Activated CD4-positive, alpha-beta T cell treated with anti-CD3 and anti-CD28 coated beads for 4 hours (primary cell): ENCODE results near the gene GDPD2.
A peak's percentile ranks its signal among the peaks of the same experiment; 100 is the strongest.

Experiments
- DNase-seq, 2 donors: peaks; one replicate each; pipeline ENCODE4 v3.0.0-alpha.2; 2020

The GDPD2 gene

GRCh38 chrX:70437921-70438665 lies 15.0 kb downstream of the GDPD2 start:
- DNase-seq = no peak

- DNase-seq = no peak
These were observed 15.9 kb downstream of the GDPD2 start for GRCh38 chrX:70439016-70439415.

- DNase-seq = no peak
These were observed 19.1 kb downstream of the GDPD2 start for GRCh38 chrX:70442224-70442623.

- no peak for DNase-seq
These were observed 21.3 kb downstream of the GDPD2 start, which contains the start of gene DLG3 for GRCh38 chrX:70444326-70444945. Gene DLG3 (plus strand): TSS chrX:70444835. CDS start chrX:70445202, 367 bp downstream.

GRCh38 chrX:70444946-70445656 lies 22.0 kb downstream of the GDPD2 start:
- no peak for DNase-seq

GRCh38 chrX:70445951-70446350 lies 22.8 kb downstream of the GDPD2 start:
- no peak for DNase-seq

GRCh38 chrX:70446380-70447350 lies 23.6 kb downstream of the GDPD2 start:
- DNase-seq = no peak

GRCh38 chrX:70449457-70449966 lies 26.4 kb downstream of the GDPD2 start:
- DNase-seq = no peak

GRCh38 chrX:70452143-70452733 lies 29.1 kb downstream of the GDPD2 start:
- DNase-seq = peak; percentile 42 to 52

- DNase-seq = no peak
These were observed 30.0 kb downstream of the GDPD2 start for GRCh38 chrX:70453024-70453618.

GRCh38 chrX:70454441-70455365 lies 31.6 kb downstream of the GDPD2 start:
- peak; percentile 56 to 58 for DNase-seq

- no peak for DNase-seq
These were observed 32.5 kb downstream of the GDPD2 start for GRCh38 chrX:70455366-70456202.

- no peak for DNase-seq
These were observed 33.1 kb downstream of the GDPD2 start for GRCh38 chrX:70456256-70456655.

GRCh38 chrX:70461026-70461425 lies 37.9 kb downstream of the GDPD2 start:
- DNase-seq = no peak

GRCh38 chrX:70464051-70464450 lies 40.9 kb downstream of the GDPD2 start:
- no peak for DNase-seq

GRCh38 chrX:70466968-70467367 lies 43.9 kb downstream of the GDPD2 start:
- no peak for DNase-seq

- DNase-seq = no peak
These were observed 45.6 kb downstream of the GDPD2 start for GRCh38 chrX:70468709-70469108.

GRCh38 chrX:70470850-70471289 lies 47.8 kb downstream of the GDPD2 start:
- no peak for DNase-seq

- DNase-seq = no peak
These were observed 53.2 kb downstream of the GDPD2 start for GRCh38 chrX:70476166-70476933.
